GM12878 (cell line): ENCODE measurements around the gene LRTM1. TPM values are rescaled to one million over a fixed set of nuclear protein-coding genes. Genes with fewer than 3 reads are reported as not detected.

ENCODE experiments used
- ATAC-seq: fragments of 200-7000 bp; cut with Tn5 transposase; 3 replicates; pipeline ENCODE4 v1.9.1; 2020; ENCODE audit warnings: mild to moderate bottlenecking, moderate library complexity
- BruUV-seq: library from RNA; stranded (reverse); fragments of 400-500 nt; replicated peaks from 2 replicates; lab custom pipeline; 2021; lab: Mats Ljungman, UMichigan
- CTCF ChIA-PET: fragments of 300-600 bp; sonication (Branson Sonifier 250); formaldehyde crosslinking; extraction: SDS; loops from one replicate; lab custom pipeline; 2021; ENCODE audit warnings: inconsistent platforms; lab: Yijun Ruan, JAX
- POLR2A ChIA-PET: fragments of 350-600 bp; formaldehyde crosslinking; extraction: SDS; loops from one replicate; lab custom pipeline; 2021; ENCODE audit warnings: inconsistent platforms; lab: Charles Lee
- RAD21 ChIA-PET: fragments of 300-600 bp; sonication (Branson Sonifier 250); formaldehyde crosslinking; loops from one replicate; lab custom pipeline; 2023; ENCODE audit warnings: antibody characterized with exemption; ENCODE audit not compliant: unreplicated experiment; lab: Charles Lee
- SMC1A ChIA-PET: fragments of 300-600 bp; sonication (Branson Sonifier 250); formaldehyde crosslinking; loops from one replicate; lab custom pipeline; 2023; ENCODE audit not compliant: unreplicated experiment, uncharacterized antibody; lab: Charles Lee
- DNase-seq: peaks from one replicate; pipeline ENCODE4 v3.0.0-alpha.2; 2011; ENCODE audit warnings: low read depth, low spot score
- FAIRE-seq: peaks from 3 replicates; lab custom pipeline; 2011; peaks lifted over from hg19 to GRCh38; lab: Jason Lieb, UNC
- H2AFZ ChIP-seq: 2 replicates; pipeline ENCODE4 v1.6.0; 2011; ENCODE audit warnings: low read depth, low read length, control low read depth; ENCODE audit not compliant: control insufficient read depth
- H3K27ac ChIP-seq: 2 replicates; pipeline ENCODE4 v1.5.1; 2011; ENCODE audit warnings: control low read depth; ENCODE audit not compliant: control insufficient read depth, insufficient read depth
- H3K27me3 ChIP-seq, 2 experiments: replicated peaks in 1 of 2; 2 replicates each; pipeline versions ENCODE4 v1.6.0 to v1.6.1; 2011; ENCODE audit warnings: low read length in 1 of 2; ENCODE audit not compliant: control insufficient read depth in 2 of 2, insufficient read depth in 2 of 2
- H3K36me3 ChIP-seq, 2 experiments: 2 replicates each; pipeline ENCODE4 v1.5.1; 2011; ENCODE audit warnings: low read length in 1 of 2; ENCODE audit not compliant: control insufficient read depth in 2 of 2, insufficient read depth in 2 of 2
- H3K4me1 ChIP-seq: 2 replicates; pipeline ENCODE4 v1.6.1; 2011; ENCODE audit warnings: mild to moderate bottlenecking, low read length, moderate library complexity, mixed read lengths; ENCODE audit not compliant: control insufficient read depth, insufficient read depth
- H3K4me2 ChIP-seq: 2 replicates; pipeline ENCODE4 v1.6.0; 2011; ENCODE audit warnings: control low read depth; ENCODE audit not compliant: control insufficient read depth, insufficient read depth
- H3K4me3 ChIP-seq: fragments of 200-600 bp; sonication (generic); 2 replicates; pipeline ENCODE4 v1.5.1; 2016
- H3K79me2 ChIP-seq: 2 replicates; pipeline ENCODE4 v1.6.0; 2011; ENCODE audit warnings: low read length; ENCODE audit not compliant: control insufficient read depth, insufficient read depth
- H3K9ac ChIP-seq: 2 replicates; pipeline ENCODE4 v1.8.0; 2011; ENCODE audit warnings: low read length, control low read depth, mixed read lengths; ENCODE audit not compliant: control insufficient read depth, insufficient read depth
- H3K9me3 ChIP-seq: replicated peaks from 3 replicates; pipeline ENCODE4 v1.5.1; 2011; ENCODE audit warnings: mild to moderate bottlenecking, low read length; ENCODE audit not compliant: control insufficient read depth, insufficient read depth
- H4K20me1 ChIP-seq: 2 replicates; pipeline ENCODE4 v1.6.0; 2011; ENCODE audit not compliant: control insufficient read depth, insufficient read depth
- CBFB ChIP-seq: IDR thresholded peaks from 2 replicates; pipeline ENCODE4 v1.6.1; 2016; ENCODE audit warnings: antibody characterized with exemption, low read depth
- CHD2 ChIP-seq: IDR thresholded peaks from 2 replicates; pipeline ENCODE4 v1.6.1; 2011; ENCODE audit warnings: low read depth, low read length, improper control_type of control experiment, borderline replicate concordance
- ELK1 ChIP-seq: IDR thresholded peaks from 2 replicates; pipeline ENCODE4 v1.6.1; 2012; ENCODE audit warnings: low read depth, low read length, improper control_type of control experiment
- GABPA ChIP-seq: IDR thresholded peaks from 2 replicates; pipeline ENCODE4 v1.6.1; 2014; ENCODE audit warnings: antibody characterized with exemption, low read depth, mild to moderate bottlenecking, inconsistent platforms
- IKZF1 ChIP-seq: fragments of 450-650 bp; conservative IDR thresholded peaks from 2 replicates; pipeline ENCODE4 v1.6.1; 2017; ENCODE audit warnings: antibody characterized with exemption, mild to moderate bottlenecking
- LARP7 ChIP-seq: fragments of 450-650 bp; IDR thresholded peaks from 2 replicates; pipeline ENCODE4 v1.6.1; 2017; ENCODE audit warnings: mild to moderate bottlenecking
- MYC ChIP-seq: IDR thresholded peaks from 2 replicates; pipeline ENCODE4 v1.6.1; 2011; ENCODE audit warnings: mild to moderate bottlenecking, low read length, moderate library complexity, inconsistent platforms; ENCODE audit not compliant: insufficient read depth, insufficient replicate concordance, insufficient read length, severe bottlenecking
- PAX5 ChIP-seq: IDR thresholded peaks from 2 replicates; pipeline ENCODE4 v1.6.1; 2011; ENCODE audit warnings: low read depth, low read length, borderline replicate concordance
- RCOR1 ChIP-seq: conservative IDR thresholded peaks from 2 replicates; pipeline ENCODE4 v1.6.1; 2012; ENCODE audit warnings: low read depth, low read length, improper control_type of control experiment
- SIN3A ChIP-seq: IDR thresholded peaks from 2 replicates; pipeline ENCODE4 v1.6.1; 2012; ENCODE audit warnings: low read depth, low read length, improper control_type of control experiment
- TCF3 ChIP-seq: IDR thresholded peaks from 2 replicates; pipeline ENCODE4 v1.6.1; 2012; ENCODE audit warnings: low read depth, mild to moderate bottlenecking, low read length, borderline replicate concordance; ENCODE audit not compliant: insufficient read depth
- USF2 ChIP-seq: IDR thresholded peaks from 2 replicates; pipeline ENCODE4 v1.6.1; 2011; ENCODE audit warnings: low read depth, low read length, improper control_type of control experiment, borderline replicate concordance
- ZBTB33 ChIP-seq: fragments of 450-650 bp; IDR thresholded peaks from 2 replicates; pipeline ENCODE4 v1.6.1; 2017; ENCODE audit warnings: mild to moderate bottlenecking
- ZNF622 ChIP-seq: fragments of 450-650 bp; IDR thresholded peaks from 2 replicates; pipeline ENCODE4 v1.6.1; 2017; ENCODE audit warnings: mild to moderate bottlenecking, inconsistent platforms
- ZSCAN29 ChIP-seq: fragments of 450-650 bp; IDR thresholded peaks from 2 replicates; pipeline ENCODE4 v1.6.1; 2017; ENCODE audit warnings: mild to moderate bottlenecking, moderate library complexity
- WGBS: methylation state at CpG from one replicate; pipeline ENCODE4 v1.1.6; 2016; ENCODE audit warnings: low lambda C conversion rate; ENCODE audit not compliant: insufficient replicate concordance, insufficient coverage; ENCODE audit errors: missing lambda C conversion rate; 5-methylcytosine and 5-hydroxymethylcytosine counted together
- in situ Hi-C: fragments of 300-500 bp; cut with MboI; formaldehyde crosslinking; loops from 9 replicates; pipeline ENCODE4 v1.14.3; 2018; ENCODE audit warnings: mixed read lengths
- intact Hi-C: fragments of 100-400 bp; cut with micrococcal nuclease; formaldehyde crosslinking; loops from one replicate; pipeline ENCODE4 v1.14.2; 2022; ENCODE audit not compliant: unreplicated experiment
- polyA plus RNA-seq, 11 experiments: library from polyadenylated mRNA; depleted of rRNA in 4 of 11; unstranded in 6 of 11; stranded (reverse) in 5 of 11; fragments of >200 nt; fragmentation: Nextera tagmentation in 4 of 11; fragmentation: Illumina TruSeq in 1 of 11; extraction: Ambion mirVana in 4 of 11; extraction: Trizol in 1 of 11; gene quantifications; 1 replicate in 1 of 11; 2 replicates in 10 of 11; pipeline versions ENCODE4 v1.2.1 to v1.2.3, GENCODE V29; 2011 to 2016; ENCODE audit warnings: inconsistent platforms in 2 of 11, missing spikeins in 2 of 11, low read depth in 1 of 11
- total RNA-seq, 4 experiments: library from RNA; depleted of rRNA in 3 of 4; stranded (reverse); fragments of >200 nt in 3 of 4; fragmentation: Illumina TruSeq in 1 of 4; extraction: Trizol in 1 of 4; gene quantifications; 2 replicates each; pipeline versions ENCODE4 v1.2.1 to v1.2.3, GENCODE V29; 2013 to 2021

Gene LRTM1
- total and polyA plus RNA-seq, 10 of the 15 experiments (the other 5 are each of a cell fraction or from before 2014, with no cell fraction given): 0.08 TPM; not detected in 9

- ATAC-seq (no peak), DNase-seq (no peak), FAIRE-seq (no peak)
- ChIA-PET POLR2A (no interaction called here), CTCF (no interaction called here), RAD21 (no interaction called here), SMC1A (no interaction called here)
- TF ChIP-seq ZNF622 (no peak), ZSCAN29 (no peak)
- BruUV-seq: no TSS peak
- Histone ChIP-seq H4K20me1 (no peaks in the 10 kb centered on the region), H3K36me3 (no peaks in the 10 kb centered on the region), H3K27me3 (no peaks in the 10 kb centered on the region), H3K4me3 (no peak overlapping the region), H3K4me2 (no peak overlapping the region), H3K9me3 (no peaks in the 10 kb centered on the region), H3K4me1 (no peaks in the 10 kb centered on the region), H3K79me2 (no peaks in the 10 kb centered on the region), H3K27ac (no peak overlapping the region), H3K9ac (no peak overlapping the region), H2AFZ (no peak overlapping the region)
- intact Hi-C loops (no loop called here), in situ Hi-C loops (no loop called here)
- 30% methylated on average over 5 of the region's 5 CpGs for WGBS
These were observed 40.8 kb upstream of the LRTM1 start for GRCh38 chr3:54968546-54969172.

GRCh38 chr3:54967731-54968161, 39.9 kb upstream of the LRTM1 start:
- Histone ChIP-seq H3K36me3 (no peaks in the 10 kb centered on the region), H3K4me2 (no peak overlapping the region), H2AFZ (no peak overlapping the region), H3K4me1 (no peaks in the 10 kb centered on the region), H3K9ac (no peak overlapping the region), H3K4me3 (no peak overlapping the region), H3K79me2 (no peaks in the 10 kb centered on the region), H3K9me3 (no peaks in the 10 kb centered on the region), H3K27ac (no peak overlapping the region), H3K27me3 (no peaks in the 10 kb centered on the region), H4K20me1 (no peaks in the 10 kb centered on the region)
- ChIA-PET CTCF (no interaction called here), RAD21 (no interaction called here), SMC1A (no interaction called here), POLR2A (no interaction called here)
- in situ Hi-C loops: no loop called here
- intact Hi-C loops: no loop called here
- TF ChIP-seq LARP7: no peak
- TF ChIP-seq GABPA: no peak
- TF ChIP-seq RCOR1: no peak
- TF ChIP-seq ZBTB33: no peak
- TF ChIP-seq CHD2: no peak
- TF ChIP-seq CBFB: no peak
- TF ChIP-seq TCF3: no peak
- TF ChIP-seq IKZF1: no peak
- TF ChIP-seq SIN3A: no peak
- no peak for TF ChIP-seq PAX5
- TF ChIP-seq ELK1: no peak
- no peak for TF ChIP-seq USF2
- no peak for TF ChIP-seq MYC
- FAIRE-seq (no peak), ATAC-seq (no peak), DNase-seq (no peak)
- no TSS peak for BruUV-seq
- WGBS: 7% methylated on average over 1 of the region's 1 CpG
